Hypothalamus (tissue), 51 donors: ENCODE data around the gene SIGLEC6.

Experiments used
- DNase-seq, 51 donors: peaks; one replicate each; lab custom pipeline; 2025; lab: John Stamatoyannopoulos, UW

Gene SIGLEC6

GRCh38 chr19:51478381-51479234 is 52.9 kb downstream of the SIGLEC6 start, which contains the start of gene CEACAM18:
TSS of gene CEACAM18 (plus strand) at chr19:51478539.
- no peak for DNase-seq

GRCh38 chr19:51477344-51477743 is 54.1 kb downstream of the SIGLEC6 start:
- no peak for DNase-seq

GRCh38 chr19:51476164-51476563 is 55.3 kb downstream of the SIGLEC6 start:
- DNase-seq = no peak

GRCh38 chr19:51473009-51473707 is 58.3 kb downstream of the SIGLEC6 start:
- DNase-seq = peak in 40 of 51 donors; percentile 3 to 88 (median 38)

- DNase-seq = no peak
Measured at GRCh38 chr19:51472607-51473006, 58.9 kb downstream of the SIGLEC6 start.

GRCh38 chr19:51471527-51471926 is 59.9 kb downstream of the SIGLEC6 start:
- DNase-seq = no peak

GRCh38 chr19:51470966-51471365 is 60.5 kb downstream of the SIGLEC6 start:
- no peak for DNase-seq

GRCh38 chr19:51469629-51470028 is 61.8 kb downstream of the SIGLEC6 start:
- DNase-seq = no peak

GRCh38 chr19:51469162-51469561 is 62.3 kb downstream of the SIGLEC6 start:
- DNase-seq = no peak

GRCh38 chr19:51468545-51468920 is 62.9 kb downstream of the SIGLEC6 start:
- no peak for DNase-seq

- no peak for DNase-seq
Measured at GRCh38 chr19:51467864-51468544, 63.5 kb downstream of the SIGLEC6 start.
